NCI-H2081 treated with DMSO at 0.1 percent for 48 hours (cell line): ENCODE results near the gene ANTXR2.

Experiments
- DNase-seq: peaks from one replicate; lab custom pipeline; 2025; lab: John Stamatoyannopoulos, UW

The ANTXR2 gene

GRCh38 chr4:80069108-80069836, 3.8 kb downstream of the ANTXR2 start:
- no peak for DNase-seq

DNA sequence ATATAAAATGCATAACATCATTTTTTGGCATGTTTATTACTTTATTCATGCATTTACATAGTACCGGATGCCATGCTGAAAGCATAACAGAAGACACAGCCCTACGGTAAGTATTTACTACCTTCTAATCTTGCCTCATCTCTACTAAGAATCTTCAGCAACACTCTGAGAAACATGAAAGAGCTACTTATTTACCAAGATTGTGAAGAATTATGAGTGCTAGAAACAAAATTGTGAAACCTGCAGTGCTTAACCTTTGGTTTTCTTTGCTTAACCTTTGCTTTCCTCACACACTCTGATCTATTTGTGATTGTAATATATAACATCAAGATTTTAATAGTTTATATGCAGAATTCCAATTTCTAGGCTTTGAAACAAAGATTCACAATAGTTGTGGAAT, 7.4 kb downstream of the ANTXR2 start:
- DNase-seq = no peak

GRCh38 chr4:80062527-80062926, 10.5 kb downstream of the ANTXR2 start:
- no peak for DNase-seq

DNA sequence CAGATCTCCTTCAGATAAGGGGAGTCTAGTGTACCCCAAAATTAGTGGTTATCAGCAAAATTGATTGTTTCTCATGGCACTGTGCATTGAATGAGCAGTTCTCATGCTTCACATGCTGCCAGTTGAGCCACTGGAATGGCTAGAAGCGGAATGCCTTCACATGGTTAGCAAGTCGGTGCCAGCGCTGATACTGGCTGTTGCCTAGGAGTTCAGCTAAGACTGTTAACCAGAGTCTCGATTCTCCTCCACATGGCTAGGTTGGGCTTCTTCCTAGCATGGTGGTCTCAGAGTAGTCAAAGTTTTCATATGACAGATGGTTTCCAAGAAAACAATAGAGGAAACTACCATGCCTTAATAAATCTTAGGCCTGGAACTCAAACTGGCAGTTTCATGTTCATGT, 12.2 kb downstream of the ANTXR2 start:
- no peak for DNase-seq

GRCh38 chr4:80058740-80059139, 14.3 kb downstream of the ANTXR2 start:
- DNase-seq = no peak

GRCh38 chr4:80054375-80054774, 18.7 kb downstream of the ANTXR2 start:
- no peak for DNase-seq

DNA sequence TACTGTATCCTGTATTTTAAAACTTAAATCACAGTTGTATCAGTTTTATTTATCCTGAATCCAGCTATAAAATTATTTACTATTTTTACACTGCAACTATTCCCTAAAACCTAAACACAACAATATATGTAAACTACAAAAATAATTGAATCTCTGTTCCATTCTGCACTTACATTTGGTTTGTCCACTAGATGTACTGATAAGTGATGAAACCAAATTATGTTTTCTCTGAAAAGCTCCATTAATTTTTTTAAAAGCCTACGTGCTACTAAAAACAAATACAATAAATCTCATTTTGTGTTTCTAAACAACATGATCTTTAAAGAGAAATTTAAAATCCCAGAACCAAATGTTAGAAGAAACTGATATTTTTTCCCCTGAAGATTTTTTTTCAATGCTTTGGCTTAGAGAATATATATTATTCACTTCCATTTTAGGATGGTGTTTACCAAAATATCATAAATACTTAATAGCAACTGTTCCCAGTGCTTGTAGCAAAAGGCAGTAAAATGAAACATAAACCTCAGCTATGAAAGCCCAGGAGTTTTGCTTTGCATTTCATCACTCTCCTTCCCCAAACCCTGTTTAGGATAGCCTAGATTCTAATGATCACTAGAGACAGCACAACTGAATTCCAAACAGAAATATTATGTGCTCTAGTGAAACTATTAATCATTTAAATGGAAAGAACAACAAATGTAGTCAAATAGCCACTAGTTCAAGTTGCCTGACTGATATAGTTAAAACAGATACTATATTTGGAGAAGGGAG, 19.7 kb downstream of the ANTXR2 start:
- no peak for DNase-seq

DNA sequence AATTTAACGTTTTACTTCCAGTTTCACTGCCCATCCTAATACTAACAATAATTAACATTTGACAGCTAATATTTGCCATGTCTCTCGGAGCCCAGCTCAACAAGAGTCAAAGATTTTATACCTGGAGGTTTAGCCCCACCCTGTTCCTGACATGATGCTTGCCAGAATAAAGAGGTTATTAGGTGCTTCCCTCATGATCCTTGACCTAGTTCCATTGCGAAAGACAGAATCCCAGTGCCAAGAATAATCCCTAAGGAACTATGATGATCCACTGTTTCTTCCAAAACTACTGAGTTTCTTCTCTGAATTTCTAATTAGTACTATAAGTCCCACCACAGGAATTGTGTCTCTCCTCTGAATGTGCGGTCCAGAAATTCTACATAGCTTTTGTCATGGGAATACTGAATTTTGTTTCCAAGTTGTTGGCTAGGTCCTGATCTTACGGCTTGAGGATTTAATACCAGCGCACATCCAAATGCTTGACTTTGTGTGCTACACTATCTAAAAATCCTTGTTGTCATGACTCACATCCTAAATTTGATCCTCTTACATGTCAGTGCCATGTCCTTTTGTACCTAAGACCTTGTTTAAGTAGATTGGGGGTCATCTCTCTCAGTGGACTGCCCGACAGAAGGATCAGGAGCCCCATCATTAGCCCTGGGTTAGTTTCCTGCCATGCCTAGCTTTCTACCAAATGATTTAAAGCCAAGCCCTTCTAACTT, 23.1 kb downstream of the ANTXR2 start:
- no peak for DNase-seq

DNA sequence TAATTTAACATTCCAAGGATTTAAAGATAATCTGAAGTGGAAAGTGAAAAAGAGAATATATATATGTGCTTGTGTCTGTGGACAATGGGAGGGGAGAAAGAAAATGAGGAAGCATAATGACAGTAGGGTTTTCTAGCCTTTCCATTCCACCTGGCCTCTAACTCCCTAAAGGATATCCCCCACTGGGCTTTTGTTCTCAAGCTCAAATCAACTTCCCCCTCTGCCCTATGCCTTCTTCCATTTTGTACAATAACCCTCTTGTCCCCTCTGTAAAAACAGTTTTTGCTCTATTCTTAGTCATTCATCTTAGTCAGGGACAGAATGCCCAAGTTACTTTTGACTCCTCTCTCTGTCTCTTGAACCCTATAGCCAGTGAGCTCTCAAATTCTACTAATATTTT, 23.6 kb downstream of the ANTXR2 start:
- DNase-seq = no peak

DNA sequence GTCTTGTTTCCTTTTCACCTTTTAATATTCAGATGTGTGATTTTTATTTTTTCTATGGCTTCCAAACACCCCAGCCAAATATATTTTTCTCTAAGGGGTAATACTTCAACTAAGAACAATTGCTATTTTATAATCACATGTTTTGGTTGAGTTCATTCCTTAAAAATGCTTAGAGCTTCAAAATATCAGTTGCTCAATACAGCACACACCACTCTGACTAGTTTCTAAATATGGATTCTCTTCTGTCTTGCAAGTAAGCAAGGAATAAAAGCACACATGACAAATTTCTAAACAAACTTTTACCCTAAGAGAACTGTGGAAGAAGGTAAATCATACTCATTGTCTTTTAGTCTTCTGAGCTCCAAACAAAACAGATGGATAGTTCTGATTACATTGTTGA, 27.2 kb downstream of the ANTXR2 start:
- DNase-seq = no peak

GRCh38 chr4:80043541-80043940, 29.5 kb downstream of the ANTXR2 start:
- DNase-seq = no peak

DNA sequence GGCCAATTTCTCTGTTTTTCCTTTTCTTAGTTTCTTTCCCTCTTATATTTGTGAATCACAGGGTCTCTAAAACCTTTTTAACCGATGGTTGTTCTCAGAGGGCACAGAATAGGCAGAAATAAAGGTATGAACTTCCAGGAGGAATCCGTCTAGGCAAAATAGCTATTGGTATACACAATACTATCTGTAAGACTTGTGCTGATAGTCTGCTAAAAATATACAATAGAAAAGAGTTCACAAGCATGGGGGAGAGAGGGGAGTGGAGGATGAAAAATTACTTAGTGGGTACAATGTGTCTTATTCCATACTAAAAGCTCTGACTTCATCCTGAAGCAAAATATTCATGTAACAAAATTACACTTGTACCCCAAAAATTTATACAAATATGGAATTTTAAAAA, 30.2 kb downstream of the ANTXR2 start:
- no peak for DNase-seq

DNA sequence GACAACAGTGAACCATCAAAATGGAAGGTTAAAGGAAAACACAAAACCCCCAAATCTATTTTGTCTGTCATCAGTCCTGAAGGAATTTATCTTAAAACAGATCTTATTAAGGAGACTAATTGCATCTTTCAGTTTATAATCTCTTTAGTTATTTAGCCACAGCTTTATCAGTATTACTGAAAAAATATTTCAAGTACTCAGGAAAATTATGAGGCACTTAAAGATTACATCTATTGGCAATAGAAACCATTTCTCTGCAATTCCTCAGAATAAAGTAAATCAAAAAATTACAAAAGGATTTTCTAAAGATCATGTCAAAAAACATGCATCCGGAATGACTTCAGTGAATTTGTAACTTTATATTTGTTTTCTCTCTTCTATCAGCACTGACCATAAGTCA, 35.2 kb downstream of the ANTXR2 start:
- no peak for DNase-seq

- DNase-seq = no peak
Observed at GRCh38 chr4:80036949-80037685, 35.9 kb downstream of the ANTXR2 start.

DNA sequence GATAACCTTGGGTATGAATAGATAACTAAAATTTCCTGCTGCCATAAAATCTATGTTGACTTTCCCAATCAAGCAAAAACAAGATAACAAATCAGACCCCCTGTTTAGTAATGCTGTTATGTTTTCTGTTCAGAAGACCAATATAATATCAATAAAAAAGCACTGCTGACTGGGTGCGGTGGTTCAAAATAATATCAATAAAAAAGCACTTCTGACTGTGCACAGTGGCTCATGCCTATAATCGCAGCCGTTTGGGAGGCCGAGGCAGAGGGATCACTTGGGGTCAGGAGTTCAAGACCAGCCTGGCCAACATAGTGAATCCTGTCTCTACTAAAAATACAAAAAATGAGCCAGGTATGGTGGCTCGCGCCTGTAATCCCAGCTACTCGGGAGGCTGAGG, 36.7 kb downstream of the ANTXR2 start:
- no peak for DNase-seq

- no peak for DNase-seq
Observed at GRCh38 chr4:80035336-80035735, 37.7 kb downstream of the ANTXR2 start.

DNA sequence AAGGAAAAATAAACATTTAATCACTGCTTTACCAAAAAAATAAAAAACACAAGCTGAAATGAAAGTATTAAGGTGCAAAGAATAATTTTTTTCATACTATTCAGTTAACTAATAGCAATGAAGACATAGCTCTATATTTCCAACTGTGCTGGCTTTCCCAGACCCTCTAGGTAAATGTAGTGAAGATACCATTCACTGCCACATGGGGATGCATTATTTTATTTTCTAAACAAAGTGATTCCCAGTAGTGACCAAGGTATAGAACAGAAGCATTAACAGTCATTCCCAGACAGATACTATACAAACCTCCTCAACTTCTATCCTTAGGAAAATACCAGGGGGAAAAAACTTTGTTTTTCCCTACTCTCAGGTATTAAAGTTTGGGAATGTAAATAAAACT, 39.4 kb downstream of the ANTXR2 start:
- DNase-seq = no peak

DNA sequence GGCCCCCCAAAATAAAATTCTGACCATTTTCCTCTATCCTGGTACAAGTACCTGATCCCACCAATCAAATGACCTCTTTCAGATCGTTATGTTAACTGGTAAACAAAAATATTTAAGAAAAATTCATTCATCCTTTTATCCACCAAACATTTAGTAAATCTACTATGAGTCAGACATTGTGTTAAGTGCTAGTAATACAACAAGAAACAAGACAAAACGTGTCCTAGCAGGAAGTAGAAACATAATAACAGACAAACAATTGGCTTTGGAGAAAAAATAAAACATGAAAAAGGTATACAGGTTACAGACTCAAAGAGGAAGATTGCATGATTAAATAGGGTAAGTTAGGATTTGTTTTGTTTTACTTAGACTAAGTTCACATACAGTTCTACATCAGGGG, 43.7 kb downstream of the ANTXR2 start:
- DNase-seq = no peak

GRCh38 chr4:80027611-80028010, 45.4 kb downstream of the ANTXR2 start:
- no peak for DNase-seq

DNA sequence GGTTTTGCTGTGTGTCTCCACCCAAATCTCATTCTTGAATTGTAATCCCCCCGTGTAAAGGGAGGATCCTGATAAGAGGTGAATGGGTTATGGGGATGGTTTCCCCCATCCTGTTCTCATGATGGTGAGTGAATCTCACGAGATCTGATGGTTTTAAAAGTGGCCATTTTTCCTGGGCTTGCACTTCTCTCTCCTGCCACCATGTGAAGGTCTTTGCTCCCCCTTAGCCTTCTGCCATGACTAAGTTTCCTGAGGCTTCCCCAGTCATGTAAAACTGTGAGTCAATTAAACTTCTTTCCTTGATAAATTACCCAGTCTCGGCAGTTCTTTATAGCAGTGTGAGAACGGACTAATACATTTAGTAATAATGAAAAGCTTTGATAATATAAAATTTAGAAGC, 46.9 kb downstream of the ANTXR2 start:
- no peak for DNase-seq

- DNase-seq = no peak
Observed at GRCh38 chr4:80024335-80024734, 48.7 kb downstream of the ANTXR2 start.

DNA sequence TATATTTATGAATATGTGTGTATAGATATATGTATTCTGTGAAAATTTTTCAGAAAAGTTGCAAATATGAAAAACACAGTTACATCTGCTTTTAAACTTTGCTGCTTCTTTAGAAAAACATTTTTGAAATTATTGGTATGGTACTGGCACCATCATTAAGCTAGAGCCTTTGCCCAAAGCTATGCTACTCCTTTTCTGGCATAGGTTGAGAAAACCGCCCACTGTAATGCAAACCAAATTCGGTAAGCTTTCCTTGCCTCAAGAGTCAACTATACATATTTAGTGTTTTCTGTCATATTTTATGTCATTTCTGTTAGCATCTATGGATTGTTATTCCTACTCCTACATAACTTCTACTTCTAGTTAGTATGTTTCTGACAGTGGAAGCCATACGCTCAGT, 50.7 kb downstream of the ANTXR2 start:
- no peak for DNase-seq
